Measurements from ENCODE around the gene CROCC2.
A peak's percentile ranks its signal among the peaks of the same experiment; 100 is the strongest.

The CROCC2 gene

DNA sequence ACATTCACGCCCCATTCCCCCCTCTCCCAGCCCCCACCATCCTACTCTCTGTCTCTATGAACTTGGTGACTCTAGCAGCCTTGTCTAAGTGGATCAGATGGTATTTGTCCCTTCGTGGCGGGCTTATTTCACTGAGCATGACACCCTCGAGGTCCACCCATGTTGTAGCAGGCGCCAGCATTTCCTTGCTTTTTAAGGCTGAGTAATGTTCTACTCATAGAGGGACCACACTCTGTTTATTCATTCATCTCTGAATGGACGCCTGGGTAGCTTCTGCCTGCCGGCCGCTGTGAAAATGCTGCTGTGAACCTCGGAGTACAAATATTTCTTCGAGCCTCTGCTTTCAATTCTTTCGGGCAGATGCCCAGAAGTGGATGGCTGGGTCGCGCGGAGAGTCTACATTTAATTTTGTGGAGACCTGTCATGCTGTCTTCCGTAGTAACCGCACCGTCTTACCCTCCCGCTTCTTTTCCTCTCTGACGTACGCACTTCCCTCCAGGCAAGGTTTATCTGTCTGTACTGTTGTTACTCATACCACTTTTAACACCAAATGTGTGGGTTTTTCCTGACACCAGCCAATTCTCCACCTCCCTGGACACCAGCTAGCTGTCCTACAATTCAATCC, 5.6 kb downstream of the CROCC2 start:
- no peak for DNase-seq

DNA sequence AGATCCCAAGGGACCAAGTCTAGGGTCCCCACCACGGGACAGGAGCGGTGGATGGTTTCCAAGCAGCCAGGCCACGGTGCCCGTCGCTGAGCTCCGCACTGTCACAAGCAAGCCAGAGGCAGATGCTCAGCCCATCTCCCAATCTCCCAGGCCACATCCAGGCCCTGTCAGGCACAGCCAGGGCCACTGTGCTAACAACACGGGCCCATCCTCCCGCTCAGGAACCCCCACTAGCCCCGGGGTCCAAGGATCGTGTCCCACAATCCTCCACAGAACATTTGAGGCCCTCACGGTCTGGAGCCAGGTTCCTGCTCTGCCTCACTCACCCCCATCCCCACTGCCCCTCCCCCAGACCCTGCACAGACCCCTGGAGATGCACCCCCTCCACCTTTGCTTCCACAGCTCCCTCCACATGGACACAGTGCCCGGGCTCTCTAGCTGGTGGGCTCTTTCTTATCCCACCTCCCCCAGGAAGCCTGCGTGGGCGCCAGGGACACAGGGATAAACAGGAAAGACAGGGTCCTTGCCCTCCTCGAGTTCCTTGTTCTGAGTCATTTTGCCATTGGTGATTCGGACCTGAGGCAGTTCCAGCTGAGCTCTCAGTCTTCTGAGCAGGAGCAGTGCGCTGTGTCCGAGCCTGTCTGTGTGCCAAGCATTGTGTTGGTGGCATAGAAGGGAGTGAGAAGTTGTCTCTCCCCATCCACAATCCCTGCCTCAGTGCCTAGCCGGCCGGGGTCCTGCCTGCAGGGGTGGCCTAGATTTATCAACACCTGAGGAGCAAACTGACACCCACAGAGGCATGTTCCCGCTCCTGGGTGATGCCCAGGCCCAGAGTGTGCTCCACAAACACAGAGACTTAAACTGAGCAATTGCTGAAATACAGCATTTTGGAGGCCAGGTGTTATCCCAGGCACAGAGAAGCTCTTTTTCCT, 7.0 kb downstream of the CROCC2 start:
- no peak for DNase-seq

DNA sequence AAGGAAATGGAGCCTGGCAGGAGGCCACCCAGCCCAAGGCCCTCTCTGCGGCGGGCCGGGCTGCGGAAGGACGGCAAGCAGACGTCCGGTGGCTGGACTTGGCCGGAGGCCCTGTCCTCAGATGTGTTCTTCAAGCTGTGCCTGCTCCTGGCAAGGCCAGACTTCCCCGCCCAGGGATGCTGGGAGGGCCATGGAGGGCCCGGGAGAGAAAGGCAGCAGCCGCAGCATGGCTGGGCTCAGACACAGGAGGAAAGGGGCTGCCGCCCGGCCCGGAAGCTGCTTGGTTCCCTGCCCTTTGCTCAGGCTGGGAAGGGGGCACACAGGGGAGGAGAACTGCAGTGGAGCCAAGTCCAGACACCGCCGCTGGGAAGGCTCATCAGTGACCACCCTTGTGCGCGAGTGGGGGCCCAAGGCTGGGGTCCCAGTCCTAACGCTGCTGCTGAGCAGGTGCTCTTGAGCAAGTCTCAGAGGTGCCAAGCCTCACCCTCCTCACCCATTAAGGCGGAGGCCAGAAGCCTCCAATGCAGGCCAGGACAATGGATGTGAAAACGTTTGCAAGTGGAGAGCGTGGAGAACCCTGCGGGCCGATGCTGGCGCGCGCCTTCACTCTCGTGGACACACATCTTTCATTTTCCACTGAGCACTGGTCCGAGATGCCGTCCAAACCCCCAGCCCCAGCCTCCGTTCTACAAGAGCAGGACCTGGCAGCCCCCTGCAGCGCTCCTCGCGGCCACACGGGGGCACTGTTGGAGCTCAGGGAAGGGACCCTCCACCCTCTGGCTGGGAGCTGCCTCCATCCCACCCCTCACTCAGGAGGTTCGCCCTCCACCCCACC, 7.9 kb downstream of the CROCC2 start:
- DNase-seq: peak; percentile 16

DNA sequence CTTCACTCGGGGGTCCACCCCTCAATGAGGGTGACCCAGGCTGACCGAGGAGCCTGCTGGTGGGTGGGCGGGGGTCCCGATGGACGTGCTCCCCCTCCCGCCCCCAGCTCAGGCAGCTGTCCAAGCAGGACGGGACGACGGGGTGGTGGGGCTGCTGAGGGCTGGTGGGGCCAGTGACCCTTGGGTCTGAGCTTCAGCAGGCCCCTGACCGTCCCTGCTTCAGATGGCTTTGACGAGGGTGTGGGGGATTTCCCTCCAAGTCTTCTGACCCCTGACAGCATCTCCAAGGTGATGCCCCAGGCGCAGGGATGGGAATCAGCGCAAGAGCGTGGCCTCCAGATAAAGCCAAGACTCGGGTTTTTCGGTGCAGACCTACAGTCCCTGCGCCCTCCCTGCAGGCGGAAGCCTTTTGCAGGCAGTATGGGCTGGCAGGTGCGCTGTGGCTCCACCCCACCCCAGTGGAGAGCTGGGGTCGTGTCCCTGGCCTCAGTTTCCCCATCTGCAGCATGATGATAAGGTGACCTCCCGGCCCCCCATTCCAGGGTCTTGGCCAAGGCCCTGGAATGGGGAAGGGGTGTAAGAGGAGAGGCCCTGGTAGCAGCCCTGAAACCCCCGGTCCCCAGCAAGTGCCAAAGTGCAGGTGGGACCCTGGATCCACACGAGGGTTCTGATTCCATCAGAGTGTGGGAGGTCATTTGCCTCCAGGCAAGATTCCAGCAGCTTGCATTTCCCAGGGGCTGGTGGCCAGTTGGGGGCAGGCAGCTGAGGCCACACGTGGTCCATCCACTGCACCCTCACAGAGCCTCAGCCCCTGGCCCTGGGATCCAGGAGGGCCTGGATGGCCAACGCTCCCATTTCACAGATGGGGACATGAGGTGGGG, 8.7 kb downstream of the CROCC2 start:
- DNase-seq: no peak

DNA sequence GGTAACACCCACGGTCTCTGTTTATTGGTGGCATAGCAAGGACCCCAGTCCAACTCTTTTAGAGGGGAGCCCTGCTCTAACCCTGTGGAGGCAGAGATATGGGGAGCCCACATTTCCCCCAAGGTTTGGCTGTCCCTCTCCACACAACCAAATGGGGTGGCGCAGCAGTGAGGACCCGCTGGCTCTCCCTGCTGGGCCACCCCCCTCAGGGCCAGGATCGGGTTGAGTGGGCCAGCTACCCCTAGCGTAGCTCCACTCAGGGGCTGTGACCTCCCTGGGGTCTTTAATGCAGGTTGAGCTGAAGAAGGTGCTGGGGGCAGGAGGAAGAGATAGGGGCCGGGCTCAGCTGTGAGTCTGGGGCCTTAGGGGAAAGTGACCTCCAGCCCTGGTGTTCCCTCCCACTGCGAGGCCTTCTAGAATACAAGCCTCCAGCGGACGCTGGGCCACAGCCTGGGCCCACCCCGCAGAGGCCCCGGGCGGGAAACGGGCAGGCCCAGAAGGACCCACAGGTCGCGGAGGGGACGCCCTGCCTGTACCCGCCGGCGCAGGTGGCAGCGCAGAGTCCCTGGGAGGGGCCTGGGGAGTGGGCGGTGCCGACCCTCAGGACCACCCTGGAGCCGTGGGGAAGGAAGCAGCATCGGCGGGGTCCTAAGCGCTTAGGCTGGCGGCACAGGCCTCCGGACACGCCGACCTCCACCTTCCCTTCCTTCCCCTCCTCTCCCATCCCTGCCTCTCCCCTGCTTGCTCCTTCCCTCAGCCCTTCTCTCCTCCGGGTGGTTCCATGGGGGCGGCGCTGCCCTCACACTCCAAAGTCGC, 9.6 kb downstream of the CROCC2 start:
- DNase-seq: no peak

DNA sequence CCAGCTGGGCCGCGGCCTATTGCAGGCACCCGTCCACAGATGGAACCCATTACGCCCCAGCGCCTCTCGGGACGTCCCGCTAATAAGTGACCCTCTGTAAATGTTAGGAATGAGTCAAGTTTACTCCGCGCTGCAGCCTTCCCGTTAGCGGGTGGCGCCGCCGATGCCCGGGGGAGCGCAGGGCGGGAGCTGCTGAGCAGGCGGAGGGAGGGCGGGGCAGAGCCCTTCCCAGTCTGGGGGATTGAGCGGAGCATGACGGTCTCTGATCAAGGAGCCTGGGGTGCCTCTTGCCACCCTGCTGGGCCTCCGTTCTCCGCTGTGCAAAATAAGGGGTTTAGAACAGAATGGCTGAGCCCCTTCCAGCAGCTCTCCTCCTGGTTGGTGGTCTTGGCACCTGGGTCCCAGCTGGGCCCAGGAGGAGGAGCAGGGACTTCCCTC, 10.5 kb downstream of the CROCC2 start:
- DNase-seq: no peak

DNA sequence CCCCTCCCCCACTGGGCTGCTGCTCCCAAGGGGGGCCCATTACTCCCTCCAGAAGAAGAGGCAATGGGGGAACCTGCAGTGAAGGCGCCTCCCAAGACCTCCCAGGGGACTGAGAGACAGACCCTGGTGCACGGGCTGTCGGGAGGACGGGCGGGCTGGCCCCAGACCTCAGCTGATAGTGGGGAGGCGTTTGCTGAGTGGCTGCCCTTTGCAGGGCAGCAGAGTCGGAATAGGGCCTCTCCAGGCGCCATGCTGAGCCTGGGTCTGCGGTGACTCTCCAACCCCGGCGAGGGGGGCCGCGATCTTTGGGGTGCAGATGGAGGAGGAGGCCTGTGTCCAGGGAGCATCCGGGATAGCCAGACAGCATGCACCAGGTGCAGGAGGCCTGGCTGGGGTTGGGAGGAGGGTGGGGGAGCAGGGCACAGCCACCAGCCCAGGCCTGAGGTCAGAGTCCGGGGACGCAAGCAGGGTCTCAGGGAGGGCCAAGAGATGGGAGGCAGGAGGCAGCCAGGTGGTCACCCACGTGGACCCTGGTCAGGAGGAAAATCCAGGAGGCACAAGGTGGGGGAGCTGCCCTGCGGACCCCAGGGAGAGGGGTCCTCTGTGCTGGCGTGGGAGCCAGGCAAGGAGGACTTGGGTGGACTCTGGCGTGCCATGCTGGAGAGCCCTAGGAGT, 11.0 kb downstream of the CROCC2 start:
- no peak for DNase-seq

DNA sequence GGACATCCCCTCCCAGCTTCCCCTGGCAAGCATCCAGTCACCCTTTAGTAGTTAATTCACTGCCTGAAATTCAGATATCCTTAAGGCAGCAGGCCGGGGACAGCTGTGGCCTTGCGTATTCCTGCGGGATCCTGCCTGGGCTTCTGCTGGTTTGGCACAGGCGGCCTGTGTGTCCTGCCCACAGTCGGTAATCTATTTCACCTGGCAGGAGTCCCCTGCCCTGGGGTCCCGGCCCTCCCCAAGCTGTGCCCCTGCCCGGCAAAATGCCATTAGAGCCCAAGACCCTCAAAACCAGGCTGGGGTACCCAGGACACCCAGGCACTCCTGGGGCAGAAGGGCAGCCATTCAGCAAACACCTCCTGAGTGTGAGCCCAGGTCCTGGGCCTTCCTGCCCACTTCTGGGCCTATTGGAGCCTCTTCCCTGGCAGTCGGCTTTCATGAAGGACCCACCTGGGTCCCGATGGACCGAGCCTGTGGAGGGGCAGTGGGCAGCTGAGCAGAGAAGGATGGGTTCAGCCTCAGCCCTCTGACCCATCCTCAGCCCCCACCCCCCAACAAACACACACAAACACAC, 11.6 kb downstream of the CROCC2 start:
- no peak for DNase-seq

DNA sequence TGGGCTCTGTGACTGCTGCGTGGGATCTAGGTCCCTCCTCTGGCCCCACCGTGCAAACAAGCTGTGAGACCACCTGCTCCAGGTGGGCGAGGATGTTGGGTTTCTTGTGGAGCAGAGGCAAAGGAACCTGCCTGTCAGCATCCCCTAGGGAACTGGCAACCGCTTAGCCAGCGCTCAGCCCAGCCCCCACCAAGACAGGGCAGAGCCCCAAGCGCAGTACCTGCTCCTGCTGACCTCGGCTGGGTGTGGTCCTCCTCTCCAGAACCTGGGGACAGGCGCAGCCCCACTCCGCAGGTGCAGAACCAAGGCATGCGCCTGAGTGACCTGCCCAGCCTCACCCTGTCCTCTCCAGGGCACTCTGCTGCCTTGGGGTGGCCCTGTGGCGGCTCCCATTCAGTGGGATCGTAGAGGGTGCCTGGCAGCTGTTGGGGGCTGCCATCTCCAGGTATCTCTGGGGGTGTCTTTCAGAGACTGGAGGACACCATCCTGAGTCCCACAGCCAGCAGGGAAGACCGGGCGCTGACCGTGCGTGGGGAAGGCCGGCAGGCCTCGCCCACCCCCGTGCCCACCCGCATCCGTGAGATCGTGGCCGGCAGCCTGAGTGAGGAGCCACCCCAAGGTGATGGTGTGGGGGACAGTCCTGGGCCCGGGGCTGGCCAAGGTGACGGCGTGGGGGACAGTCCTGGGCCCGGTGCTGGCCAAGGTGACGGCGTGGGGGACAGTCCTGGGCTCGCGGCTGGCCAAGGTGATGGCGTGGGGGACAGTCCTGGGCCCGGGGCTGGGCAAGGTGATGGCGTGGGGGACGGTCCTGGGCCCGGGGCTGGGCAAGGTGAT, 12.3 kb downstream of the CROCC2 start:
- DNase-seq: no peak

DNA sequence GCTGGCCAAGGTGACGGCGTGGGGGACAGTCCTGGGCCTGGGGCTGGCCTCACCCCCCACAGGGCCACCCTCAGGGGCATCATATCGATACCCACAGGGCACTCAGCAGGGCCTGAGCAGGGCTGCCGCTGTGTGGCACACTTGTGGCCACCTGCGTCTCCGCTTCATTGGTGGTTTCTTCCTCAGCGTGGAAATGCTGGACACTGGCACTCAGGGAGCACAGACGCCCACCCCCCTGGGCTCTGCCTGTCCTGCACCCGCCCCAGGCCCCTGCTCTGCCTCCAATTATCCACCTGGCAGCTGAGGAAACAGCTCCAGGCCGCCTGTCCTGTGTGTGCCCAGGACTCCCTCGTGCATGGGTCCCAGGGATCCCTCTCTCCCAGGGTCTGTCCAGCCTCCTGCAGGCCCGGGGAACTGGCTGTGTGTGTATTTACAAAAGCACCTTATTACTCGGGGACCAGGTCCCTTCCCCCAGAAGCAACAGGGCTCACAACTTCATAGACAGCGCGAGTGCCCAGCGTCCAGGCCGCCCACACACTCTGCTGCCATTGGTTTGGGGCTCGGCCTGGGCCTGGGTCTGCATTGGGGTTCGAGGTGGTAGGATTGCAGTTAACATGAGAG, 13.1 kb downstream of the CROCC2 start:
- no peak for DNase-seq

DNA sequence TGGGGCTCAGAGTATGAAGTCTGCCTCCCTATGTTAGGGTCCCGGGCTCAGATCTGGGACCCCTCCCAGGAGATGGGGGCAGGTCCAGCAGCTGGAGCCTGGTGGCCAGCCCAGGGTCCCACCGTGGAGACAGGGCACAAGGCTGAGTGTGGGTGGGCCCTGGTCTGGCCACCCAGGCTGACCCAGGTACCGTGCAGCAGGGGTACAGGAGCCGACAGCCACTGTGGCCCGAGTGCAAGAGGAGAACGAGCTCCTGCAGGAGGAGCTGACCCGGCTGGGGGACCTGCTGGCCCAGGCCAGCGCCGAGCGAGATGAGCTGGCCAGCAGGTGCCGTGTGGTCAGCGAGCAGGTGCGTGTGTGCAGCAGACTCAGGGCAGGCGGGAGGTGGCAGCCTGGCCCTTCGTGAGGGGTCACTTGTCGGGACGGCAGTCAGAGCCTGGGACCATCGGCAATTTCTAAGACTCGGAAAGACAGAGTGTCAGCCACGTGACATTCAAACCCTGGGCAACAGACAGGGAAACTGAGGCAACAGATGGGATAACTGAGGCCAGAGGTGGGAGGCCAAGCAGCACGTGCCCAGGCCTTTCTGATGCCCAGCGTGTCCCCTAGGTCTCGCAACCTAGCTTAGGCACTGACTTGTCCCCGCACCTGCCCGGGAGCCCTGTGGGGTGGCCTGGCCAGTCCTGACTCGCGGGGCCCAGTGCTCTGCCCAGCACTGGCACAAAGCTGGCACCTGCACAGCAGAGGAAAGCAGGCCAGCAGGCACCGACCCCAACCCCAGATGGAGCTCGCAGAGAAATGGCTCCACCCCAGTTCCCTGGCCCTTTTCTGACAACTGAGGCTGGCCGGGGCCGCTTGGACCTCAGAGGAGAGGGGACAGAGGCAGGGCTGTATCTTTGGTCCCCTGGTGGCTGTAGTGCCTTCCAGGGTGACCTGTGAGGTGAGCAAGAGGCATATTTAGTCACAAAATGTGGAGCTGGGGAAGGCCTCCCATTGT, 13.9 kb downstream of the CROCC2 start:
- no peak for DNase-seq

DNA sequence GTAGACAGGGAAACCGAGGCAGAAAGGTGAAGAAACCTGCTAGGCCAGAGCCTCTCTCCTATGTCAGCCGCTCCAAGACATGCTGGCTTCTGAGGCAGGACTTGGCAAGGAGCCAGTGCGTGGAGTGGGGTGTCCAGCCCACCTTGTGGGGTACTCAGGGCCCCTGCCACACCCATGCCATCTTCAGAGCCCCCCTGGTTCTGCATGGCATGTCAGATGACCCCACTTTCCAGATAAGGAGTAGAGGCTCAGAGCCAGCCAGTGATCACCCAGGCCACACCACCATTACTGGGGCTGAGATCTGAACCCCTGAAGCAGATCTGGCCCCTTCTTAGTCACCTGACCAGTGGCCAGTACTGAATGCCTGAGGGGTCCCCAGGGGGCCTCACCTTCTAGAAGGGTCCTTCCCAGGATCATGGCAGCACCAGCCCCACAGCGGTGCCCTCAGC, 14.7 kb downstream of the CROCC2 start:
- DNase-seq: no peak

DNA sequence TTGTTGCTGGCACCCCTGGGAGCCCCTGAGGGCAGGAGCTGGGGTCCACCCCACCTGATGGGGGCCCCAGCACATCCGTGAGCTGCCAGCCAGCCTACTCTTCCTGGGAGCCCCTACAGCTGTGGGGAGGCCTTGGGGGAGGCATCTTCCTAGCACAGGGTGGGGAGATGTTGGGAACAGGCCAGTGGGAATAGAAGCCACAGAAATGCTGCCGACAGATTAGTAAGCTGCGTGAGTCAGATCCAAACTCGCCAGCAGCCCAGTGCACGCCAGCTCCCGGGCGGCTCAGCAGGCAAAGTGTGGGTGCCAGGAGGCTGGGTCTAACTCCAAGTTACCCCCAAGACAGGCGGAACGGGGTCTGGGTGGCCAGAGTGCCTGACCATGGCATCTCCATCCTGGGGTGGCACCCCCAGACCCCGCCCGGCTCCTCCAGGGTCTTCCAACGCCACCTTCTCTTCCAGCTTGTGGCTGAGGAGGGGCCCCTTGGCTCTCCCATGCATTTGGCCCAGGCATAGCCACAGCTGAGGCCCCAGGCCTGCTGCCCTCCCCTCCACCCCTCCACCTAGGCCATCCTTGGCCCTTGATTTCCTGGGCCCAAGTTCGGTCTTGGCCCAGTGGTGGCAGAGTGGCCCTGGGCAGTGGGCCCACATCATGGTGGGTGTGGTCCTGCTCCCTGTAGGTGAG, 15.3 kb downstream of the CROCC2 start:
- DNase-seq: no peak

DNA sequence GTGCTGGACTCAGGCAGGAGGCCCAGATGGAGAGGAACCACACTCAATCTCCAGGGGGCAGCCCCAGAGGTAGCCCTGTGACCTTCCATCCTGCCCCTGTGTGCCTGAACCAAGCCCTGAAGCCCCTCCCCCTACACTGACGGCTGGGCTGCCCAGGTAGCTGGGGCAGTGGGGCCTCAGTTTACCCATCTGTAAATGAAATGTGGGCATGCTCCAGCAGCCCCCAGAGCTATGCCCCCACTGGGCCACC, 15.8 kb downstream of the CROCC2 start:
- no peak for DNase-seq

DNA sequence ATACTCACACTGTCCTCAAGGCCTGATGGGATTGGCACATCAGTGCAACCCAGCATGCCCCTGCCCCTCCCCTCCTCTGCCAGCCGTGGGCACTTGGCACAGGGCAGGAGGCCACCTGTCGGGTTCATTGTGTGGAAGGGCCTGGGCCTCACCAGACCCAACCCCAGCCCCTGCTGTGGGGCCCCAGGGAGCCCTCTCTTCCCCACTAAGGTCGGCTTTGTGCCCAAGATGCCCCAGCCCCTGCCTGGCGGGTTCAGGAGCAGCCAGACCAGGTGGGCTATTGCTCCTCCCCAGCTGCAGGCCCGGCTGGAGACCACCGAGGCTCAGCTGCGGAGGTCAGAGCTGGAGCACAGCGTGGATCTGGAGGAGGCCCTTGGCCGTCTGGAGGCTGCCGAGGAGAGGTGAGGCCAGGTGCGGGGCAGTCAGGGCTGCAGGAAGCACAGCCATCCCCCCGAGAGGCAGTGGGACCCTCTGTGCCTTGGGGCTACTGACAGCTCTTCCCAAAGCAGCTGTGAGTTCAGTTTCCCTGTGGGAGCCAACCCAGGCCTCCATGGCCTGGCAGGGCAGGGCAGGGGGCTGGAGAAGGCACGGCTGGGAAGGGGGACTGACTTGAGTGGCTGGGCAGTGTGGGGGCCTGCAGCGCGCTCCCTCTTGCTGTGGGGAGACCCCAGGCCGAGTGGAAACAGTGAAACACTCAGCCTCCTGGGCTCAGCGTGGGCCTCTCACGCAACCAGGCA, 16.3 kb downstream of the CROCC2 start:
- no peak for DNase-seq

DNA sequence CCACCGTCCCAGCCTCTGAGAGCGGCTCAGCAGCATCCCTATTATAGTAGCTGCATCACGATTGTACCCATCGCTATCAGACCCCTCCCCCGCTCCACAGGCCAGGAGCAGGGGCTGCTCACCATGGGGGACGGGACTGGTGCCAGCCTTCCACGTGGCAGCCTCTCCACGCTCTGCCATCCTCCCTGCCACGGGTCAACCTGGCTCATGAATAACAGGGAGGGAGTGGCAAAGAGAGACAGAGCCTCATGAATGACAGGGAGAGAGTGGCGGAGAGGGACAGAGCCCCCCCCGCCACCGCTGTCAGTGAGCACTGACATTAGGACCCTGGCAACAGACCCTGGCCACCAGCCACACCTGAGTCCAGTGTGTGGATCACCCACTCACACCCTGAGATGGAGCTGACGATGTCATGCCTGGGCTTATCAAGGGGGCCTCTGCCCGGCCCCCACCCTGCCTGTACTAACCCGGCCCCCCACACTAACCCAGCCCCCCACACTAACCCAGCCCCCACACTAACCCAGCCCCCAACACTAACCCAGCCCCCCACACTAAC, 16.9 kb downstream of the CROCC2 start:
- no peak for DNase-seq

Data from KG1 (cell line).